Measurements from ENCODE around the gene NXN.
"Not testable (repeated sequence)": the region's sequence is repeated elsewhere in the genome, so short reads cannot be mapped to it uniquely, and the experiment has no call there.

The NXN gene

GRCh38 chr17:1005361-1005946 is 25.9 kb upstream of the NXN start:
- peak; percentile 70 for DNase-seq

GRCh38 chr17:1004769-1005295 is 25.3 kb upstream of the NXN start:
- DNase-seq, result no peak

GRCh38 chr17:1003972-1004768 is 24.6 kb upstream of the NXN start:
- no peak for DNase-seq

DNA sequence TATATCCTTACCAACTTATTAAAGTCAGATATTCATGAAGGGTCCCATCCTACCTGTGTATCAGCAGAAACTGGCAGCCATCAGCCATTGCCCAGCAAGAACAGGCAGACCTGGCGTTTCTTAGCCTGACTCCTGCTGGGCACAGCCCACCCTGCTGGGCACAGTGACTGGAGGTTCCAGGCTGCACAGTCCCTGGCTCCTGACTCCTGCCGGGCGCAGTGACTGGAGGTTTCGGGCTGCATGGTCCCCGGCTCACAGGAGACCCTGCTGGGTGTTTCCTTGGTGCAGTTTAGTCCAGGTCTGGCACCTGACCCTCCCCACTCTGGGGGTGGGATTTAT is 24.0 kb upstream of the NXN start:
- DNase-seq, result no peak

DNA sequence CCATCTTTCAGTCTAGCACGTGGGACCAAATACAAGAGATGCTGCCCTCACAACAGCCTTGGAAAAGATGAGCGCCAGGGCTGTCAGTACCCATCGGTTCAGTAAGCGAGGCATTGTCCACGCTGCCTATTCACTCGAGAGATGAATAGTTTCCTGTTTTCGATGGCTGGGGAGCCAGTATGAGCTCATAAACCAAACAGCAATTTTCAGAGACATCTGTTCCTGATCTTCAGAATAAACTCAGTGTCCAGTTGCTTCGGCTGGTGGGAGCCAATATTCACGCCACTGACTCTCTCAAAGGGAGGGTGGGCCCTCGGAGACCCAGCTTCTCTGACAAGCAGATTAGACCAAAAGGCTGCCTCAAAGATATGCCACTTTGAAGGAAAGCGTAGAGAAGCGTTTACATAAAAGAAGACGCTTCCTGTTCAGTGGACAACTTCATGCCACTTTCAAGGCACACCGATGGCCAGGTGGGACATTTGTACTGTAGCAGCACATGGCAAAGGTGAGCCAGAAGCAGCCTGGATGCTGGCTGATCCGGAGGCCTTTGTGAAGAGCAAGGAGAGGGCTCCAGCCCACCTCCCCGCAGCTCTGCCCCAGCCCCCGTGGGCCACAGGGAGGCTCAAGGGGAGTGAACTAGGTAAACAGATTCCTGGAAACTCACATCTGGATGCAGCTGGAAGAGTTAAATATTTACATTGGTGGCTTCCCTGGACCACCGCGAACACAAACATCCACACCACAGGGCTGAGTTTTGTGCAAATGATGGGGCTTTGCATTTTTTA is 23.4 kb upstream of the NXN start:
- peak; percentile 54 for DNase-seq

DNA sequence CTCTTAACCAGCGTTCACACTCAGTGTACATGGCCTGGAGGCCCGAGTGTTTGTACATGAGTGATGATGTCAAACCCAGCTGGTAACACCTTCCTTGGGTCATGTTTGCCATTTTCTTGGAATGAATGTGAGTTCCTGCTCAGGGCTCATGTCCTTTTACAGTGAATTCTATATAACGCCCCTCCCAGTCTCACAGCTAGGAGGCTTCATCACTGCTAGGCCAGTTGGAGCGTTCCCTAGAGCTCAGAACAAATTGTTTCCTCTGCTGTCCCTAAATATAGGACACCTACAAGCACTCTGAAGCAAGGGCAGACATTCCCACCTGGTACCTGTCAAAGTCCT is 22.8 kb upstream of the NXN start:
- DNase-seq, result no peak

- DNase-seq, result no peak
These were observed 22.2 kb upstream of the NXN start for GRCh38 chr17:1001640-1002411.

DNA sequence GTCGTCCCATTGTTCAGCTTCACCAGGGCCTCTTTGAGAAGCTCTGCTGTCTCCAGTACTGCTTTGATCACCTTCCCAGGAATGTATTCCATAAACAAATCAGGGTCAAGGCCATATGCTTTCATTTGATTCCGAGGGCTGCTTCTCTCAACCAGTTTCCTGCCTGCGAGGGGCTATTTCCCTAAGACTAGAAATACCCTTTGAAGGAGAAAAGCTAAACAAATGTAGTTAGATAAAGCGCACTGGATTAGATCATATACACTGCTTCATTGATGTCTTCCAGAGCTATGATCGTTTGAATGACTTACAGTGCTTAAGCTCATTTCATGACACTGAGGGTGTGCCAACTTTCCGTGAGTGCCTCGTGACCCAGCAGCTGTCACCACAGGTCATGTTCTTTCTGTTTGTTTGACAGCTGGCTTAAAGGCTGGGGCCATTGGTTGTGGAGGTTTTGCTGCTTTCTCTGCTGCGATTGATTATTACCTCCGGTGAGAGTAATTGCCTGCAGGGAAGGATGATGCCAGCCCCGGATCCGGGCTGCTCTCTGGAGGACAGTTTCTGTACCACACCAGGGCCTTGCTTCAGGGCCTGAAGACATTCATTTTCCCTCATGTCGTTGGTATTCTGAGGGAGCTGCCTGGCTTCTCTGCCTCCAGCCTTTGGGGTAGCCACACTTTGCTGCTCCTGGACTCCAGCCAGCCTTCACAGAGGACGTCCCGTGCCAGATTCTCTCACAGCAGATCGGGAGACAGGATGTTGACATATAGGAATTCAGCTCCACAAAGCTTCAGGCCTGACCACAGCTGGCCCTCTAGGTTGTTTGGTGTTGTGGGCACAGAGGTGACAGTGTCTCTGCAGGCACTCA is 21.3 kb upstream of the NXN start:
- no peak for DNase-seq

DNA sequence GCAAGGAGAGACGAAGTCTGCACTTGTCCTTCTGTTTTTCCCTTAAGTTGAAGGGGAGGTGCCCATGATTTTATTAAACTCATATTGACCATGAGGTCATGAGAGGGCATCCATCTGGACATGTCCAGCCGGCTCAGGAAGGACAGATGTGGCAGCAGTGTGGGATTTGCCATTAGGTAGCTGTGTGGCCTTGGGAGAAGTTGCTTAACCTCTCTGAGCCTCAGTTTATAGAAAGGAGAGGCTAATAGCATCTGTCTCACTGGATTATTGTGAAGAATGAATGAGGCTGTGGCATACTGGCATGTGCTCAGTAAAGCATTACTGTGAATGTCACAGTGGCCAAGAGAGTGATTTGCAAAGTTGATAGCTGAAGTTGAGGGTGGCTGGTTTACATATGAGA is 18.5 kb upstream of the NXN start:
- no peak for DNase-seq

DNA sequence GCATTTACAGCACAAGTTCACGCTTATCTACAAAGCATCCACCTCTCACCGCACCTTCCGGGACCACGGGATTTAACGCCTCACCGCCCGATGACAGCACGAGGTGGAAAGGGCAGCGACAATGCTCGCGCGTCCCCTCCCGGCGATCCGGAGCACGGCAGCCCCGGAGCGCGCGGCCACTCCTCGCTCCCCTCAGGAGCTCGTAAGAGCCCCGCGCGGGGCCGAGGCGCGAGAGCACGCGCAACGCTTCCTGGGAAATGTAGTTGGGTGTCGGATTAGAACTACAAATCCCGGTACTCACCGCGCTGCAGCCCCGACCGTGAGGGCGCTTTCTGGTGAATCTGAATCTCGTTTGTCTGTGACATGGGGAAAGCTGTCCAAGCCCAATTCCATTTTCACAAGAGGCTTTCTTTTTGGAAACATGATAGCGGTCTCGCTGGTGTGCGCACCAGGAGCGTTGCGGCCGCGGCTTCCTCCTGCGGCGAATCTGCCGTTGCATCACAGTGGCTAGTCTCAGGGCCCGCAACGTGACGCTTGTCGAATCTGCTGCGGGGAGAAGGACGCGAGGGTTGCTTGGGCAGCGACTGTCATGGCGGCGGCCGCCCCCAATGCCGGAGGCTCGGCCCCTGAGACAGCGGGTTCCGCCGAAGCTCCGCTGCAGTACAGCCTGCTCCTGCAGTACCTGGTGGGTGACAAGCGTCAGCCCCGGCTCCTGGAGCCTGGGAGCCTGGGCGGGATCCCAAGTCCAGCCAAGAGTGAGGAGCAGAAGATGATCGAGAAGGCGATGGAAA is 17.2 kb upstream of the NXN start, which contains the start of gene TIMM22:
Gene TIMM22 (plus strand): TSS at position 576 of the 791 bp plus-strand sequence. CDS start 14 bp downstream, at position 590.
- peak; percentile 93 for DNase-seq

- DNase-seq, result not testable (repeated sequence)
These were observed 15.7 kb upstream of the NXN start for GRCh38 chr17:995324-995723.

DNA sequence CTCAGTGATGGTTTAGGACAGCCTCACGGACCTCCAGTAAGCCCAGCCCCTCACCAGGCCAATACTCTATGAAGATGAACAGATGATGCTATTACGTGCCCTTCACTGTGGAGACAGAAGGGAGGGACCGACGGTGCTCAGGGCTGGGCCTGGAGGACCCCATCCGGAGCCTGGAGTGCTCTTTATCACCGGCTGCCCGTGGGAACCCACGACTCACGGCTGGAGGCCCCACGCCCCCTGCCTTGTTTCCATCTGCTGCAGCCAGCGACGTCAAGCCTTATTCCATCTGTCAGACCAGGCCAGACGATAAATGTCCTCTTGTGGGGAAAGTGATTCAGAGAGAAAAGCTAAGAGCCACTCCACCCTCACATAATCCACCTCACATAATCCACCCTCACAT is 13.4 kb upstream of the NXN start:
- no peak for DNase-seq

DNA sequence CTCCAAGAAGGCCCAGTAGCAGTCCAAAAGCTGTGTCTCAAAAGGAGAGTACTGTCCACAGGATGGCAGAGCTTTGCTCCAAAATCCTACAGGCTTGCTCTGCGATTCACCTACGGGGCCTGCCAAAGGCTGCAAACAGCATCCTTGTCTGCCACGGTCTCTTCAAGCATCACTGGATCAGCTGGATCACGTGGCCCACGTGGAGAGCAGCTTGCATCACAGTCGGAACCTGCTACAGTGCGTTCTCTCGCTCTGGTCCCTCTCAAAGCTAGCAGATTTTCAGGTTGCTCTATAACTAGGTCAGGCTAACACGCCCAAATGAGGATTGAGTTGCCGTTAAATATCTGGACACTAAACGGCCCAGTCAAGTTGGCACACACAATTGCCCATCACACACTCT is 9.0 kb upstream of the NXN start:
- DNase-seq, result no peak

DNA sequence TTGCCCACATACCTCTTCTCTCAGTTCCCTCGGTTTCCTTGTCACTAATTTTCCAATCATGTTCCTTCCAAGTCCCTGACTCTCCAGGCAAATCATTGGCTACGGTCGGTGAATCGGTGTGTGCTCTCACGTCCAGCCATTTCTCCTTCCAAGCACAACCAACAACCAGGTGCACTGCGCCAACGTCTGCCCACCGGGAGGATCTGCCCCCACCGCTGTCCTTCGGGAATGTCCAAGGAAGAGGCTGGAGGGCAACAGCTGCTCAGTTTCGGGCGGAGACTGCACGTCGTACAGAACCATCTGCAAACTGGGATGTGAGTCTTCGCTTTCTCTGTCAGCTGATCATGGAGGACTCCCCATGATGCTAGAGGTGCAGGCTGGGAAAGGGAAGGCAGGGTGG is 8.4 kb upstream of the NXN start:
- no peak for DNase-seq

DNA sequence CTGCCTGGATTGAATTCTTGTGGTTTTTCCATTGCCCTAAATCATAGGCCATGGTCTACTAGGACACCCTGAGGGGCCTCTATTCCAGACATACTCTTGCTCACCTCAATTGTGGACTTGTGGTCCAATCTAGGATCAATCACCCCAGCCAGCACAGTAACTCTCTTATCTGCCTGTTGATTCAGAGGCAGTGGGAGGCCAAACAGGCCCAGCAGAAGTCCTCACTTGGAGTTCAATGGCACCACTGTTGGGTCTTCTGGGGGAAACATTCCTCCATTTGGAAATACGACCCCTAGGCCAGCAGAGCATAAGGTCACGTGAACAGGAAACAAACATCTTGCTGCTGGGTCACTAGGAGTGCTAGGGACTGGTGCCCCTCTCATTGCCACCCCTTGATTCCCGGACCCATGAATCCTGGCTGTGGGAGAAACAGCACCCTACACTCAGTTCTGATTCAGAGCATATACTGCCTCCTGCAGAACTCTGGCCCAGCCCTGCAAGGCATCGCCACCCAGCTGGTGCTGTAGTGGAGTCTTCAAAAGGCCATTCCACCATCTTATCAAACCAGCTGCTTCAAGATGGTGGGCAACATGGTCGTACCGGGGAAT is 6.8 kb upstream of the NXN start:
- DNase-seq, result no peak

DNA sequence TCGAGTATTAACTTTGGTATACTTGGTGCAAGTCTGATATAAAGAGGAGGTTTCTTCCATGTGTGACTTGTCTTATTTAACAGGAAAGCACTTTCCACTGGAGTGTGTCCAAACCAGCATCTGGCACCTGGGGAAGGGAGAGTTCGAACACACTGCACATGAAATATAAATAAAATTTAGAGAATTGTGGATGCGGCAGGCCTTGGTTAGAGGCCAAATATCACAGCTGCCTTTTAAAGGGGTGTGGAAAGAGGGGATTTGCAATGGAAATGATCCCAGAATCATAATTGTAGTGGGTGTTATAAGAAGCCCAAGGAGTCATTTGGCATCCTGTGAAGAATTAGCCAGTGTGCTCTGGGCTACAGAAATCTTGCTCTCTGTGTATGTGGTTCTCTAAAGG is 4.3 kb upstream of the NXN start:
- peak; percentile 14 for DNase-seq

GRCh38 chr17:981292-981658 is 1.7 kb upstream of the NXN start:
- DNase-seq, result no peak

DNA sequence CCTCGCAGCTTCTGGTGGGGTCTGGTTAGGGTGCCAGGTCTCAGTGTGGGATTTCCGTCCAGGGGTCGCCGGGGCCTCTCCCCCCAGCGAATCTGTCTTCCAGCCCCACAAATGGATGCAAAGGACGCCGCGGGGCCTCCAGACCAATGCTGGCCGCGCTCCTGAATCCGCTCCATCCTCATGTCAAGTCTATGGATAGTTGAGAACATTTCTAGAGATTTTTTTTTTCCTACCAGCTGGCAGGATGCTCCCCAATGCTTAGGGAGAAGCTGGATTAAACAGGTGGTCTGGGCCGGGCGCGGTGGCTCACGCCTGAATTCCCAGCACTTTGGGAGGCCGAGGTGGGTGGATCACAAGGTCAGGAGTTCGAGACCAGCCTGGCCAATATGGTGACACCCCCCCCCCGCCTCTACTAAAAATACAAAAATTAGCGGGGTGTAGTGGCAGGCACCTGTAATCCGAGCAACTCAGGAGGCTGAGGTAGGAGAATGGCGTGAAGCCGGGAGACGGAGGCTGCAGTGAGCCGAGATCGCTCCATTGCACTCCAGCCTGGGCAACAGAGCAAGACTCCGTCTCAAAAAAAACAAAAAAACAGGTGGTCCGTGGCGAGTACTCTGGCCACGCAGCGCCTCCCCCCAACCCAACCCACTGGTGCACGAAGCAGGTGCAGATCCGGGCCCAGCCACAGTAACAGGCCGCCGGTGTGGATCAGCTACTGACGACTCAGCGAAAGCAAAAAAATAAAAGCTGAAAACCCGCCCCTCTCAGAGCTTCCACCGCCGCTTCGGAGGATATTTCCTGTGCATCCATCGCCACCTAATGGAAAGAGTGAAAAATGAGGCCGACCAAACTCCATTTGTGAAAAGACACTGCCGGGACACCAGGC is 1.1 kb upstream of the NXN start:
- peak; percentile 71 for DNase-seq

DNA sequence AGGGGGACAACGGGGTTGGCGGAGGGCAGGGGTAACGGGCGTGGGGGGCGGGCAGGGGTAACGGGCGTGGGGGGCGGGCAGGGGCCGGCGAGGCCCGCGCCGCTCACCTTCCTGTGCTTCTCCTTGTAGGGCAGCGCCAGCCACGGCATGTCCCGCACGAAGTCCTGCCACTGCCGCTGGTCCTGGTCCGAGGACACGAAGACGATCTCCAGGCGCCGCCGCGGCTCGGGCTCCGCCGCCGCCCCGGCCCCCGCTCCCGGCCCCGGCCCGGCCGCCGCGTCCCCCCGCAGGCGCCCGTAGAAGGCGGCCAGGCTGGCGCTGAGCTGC is 401 bp downstream of the NXN start:
- DNase-seq, result no peak

All from NCI-H1092 treated with DMSO at 0.1 percent for 48 hours (cell line).